ENCODE measurements around the gene DTWD1. TPM values are rescaled to one million over a fixed set of nuclear protein-coding genes. Genes with fewer than 3 reads are reported as not detected.
"Not testable (repeated sequence)": the region's sequence is repeated elsewhere in the genome, so short reads cannot be mapped to it uniquely, and the experiment has no call there.

The DTWD1 gene
- polyA plus RNA-seq, 1 donor (not counting 4 experiments of a cell fraction or from before 2014, with no cell fraction given): 25.2 TPM

GRCh38 chr15:49589030-49589429 is 31.8 kb upstream of the DTWD1 start:
- Histone ChIP-seq H3K9me1 (ENCODE audit: control insufficient read depth, extremely low read depth, insufficient read depth, low read length) (no peaks in the 10 kb centered on the region), H3K4me1 (ENCODE audit: control insufficient read depth, extremely low read depth, insufficient read depth, low read length) (no peaks in the 10 kb centered on the region), H3K79me2 (ENCODE audit: control insufficient read depth, insufficient read depth, low read length) (no peaks in the 10 kb centered on the region), H2AFZ (ENCODE audit: control insufficient read depth, low read length) (no peak overlapping the region), H3K27ac (ENCODE audit: control insufficient read depth, insufficient read depth, low read length) (no peak overlapping the region), H3K36me3 (ENCODE audit: control insufficient read depth in 2 of 2, extremely low read depth in 1 of 2, insufficient read depth in 2 of 2, low read length in 2 of 2) (no peaks in the 10 kb centered on the region), H3K4me3 (ENCODE audit: control insufficient read depth in 2 of 3, extremely low read depth in 1 of 3, insufficient read depth in 2 of 3, low read depth in 1 of 3, low read length in 3 of 3) (no peak overlapping the region), H4K20me1 (ENCODE audit: control insufficient read depth, extremely low read depth, insufficient read depth, low read length) (no peaks in the 10 kb centered on the region), H3K9me3 (ENCODE audit: control insufficient read depth, low read depth, low read length) (no peaks in the 10 kb centered on the region), H3K4me2 (ENCODE audit: control insufficient read depth, extremely low read depth, insufficient read depth, low read depth, low read length) (no peak overlapping the region), H3K9ac (ENCODE audit: control insufficient read depth, extremely low read depth, insufficient read depth, low read length) (no peak overlapping the region), H3K27me3 (ENCODE audit: control insufficient read depth, extremely low read depth, insufficient read depth, low read length) (no peaks in the 10 kb centered on the region)
- DNase-seq (ENCODE audit: low read depth, low spot score): no peak
- dilution Hi-C loops (cut with MboI; ENCODE audit: extremely low pct_ligation_motif_present, low sequenced_read_pairs): no loop called here
- FAIRE-seq: no peak
- TF ChIP-seq, protein P1, sequence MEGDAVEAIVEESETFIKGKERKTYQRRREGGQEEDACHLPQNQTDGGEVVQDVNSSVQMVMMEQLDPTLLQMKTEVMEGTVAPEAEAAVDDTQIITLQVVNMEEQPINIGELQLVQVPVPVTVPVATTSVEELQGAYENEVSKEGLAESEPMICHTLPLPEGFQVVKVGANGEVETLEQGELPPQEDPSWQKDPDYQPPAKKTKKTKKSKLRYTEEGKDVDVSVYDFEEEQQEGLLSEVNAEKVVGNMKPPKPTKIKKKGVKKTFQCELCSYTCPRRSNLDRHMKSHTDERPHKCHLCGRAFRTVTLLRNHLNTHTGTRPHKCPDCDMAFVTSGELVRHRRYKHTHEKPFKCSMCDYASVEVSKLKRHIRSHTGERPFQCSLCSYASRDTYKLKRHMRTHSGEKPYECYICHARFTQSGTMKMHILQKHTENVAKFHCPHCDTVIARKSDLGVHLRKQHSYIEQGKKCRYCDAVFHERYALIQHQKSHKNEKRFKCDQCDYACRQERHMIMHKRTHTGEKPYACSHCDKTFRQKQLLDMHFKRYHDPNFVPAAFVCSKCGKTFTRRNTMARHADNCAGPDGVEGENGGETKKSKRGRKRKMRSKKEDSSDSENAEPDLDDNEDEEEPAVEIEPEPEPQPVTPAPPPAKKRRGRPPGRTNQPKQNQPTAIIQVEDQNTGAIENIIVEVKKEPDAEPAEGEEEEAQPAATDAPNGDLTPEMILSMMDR (optimal IDR thresholded peaks at IDR 0.05 in 1 of 3, IDR thresholded peaks at IDR 0.05 in 1 of 3, conservative IDR thresholded peaks at IDR 0.05 in 1 of 3; ENCODE audit: extremely low read depth in 1 of 3, insufficient read depth in 2 of 3, low read length in 3 of 3): no peak
- no peak for TF ChIP-seq EZH2 (IDR thresholded peaks at IDR 0.05; ENCODE audit: low read length)

DNA sequence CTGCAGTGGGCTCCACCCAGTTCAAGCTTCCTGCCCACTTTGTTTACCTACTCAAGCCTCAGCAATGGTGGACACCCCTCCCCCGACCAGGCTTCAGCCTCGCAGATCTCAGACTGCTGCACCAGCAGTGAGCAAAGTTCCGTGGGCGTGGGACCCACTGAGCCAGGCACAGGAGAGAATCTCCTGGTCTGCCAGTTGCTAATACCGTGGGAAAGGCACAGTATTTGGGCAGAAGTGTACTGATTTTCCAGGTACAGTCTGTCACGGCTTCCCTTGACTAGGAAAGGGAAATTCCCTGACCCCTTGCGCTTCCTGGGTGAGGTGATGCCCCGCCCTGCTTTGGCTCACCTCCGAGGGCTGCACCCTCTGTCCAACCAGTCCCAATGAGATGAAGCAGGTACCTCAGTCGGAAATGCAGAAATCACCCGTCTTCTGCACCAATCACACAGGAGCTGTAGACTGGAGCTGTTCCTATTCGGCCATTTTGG is 28.0 kb upstream of the DTWD1 start:
- H3K27ac ChIP-seq (ENCODE audit: control insufficient read depth, insufficient read depth, low read length); H4K20me1 ChIP-seq (ENCODE audit: control insufficient read depth, extremely low read depth, insufficient read depth, low read length); H3K9ac ChIP-seq (ENCODE audit: control insufficient read depth, extremely low read depth, insufficient read depth, low read length); H3K4me3 ChIP-seq (ENCODE audit: control insufficient read depth in 2 of 3, extremely low read depth in 1 of 3, insufficient read depth in 2 of 3, low read depth in 1 of 3, low read length in 3 of 3); H3K4me1 ChIP-seq (ENCODE audit: control insufficient read depth, extremely low read depth, insufficient read depth, low read length); dilution Hi-C loops (cut with MboI; ENCODE audit: extremely low pct_ligation_motif_present, low sequenced_read_pairs); H3K36me3 ChIP-seq (ENCODE audit: control insufficient read depth in 2 of 2, extremely low read depth in 1 of 2, insufficient read depth in 2 of 2, low read length in 2 of 2); DNase-seq (ENCODE audit: low read depth, low spot score); H3K79me2 ChIP-seq (ENCODE audit: control insufficient read depth, insufficient read depth, low read length); H3K27me3 ChIP-seq (ENCODE audit: control insufficient read depth, extremely low read depth, insufficient read depth, low read length); H2AFZ ChIP-seq (ENCODE audit: control insufficient read depth, low read length); H3K4me2 ChIP-seq (ENCODE audit: control insufficient read depth, extremely low read depth, insufficient read depth, low read depth, low read length); FAIRE-seq; H3K9me1 ChIP-seq (ENCODE audit: control insufficient read depth, extremely low read depth, insufficient read depth, low read length); H3K9me3 ChIP-seq (ENCODE audit: control insufficient read depth, low read depth, low read length): not testable (repeated sequence)
